ENCODE measurements around the gene ESRRA.

GRCh38 chr11:64349404-64349803 lies 44.1 kb downstream of the ESRRA start:
- no peak for TF ChIP-seq CTCF (IDR thresholded peaks at IDR 0.05)
- TF ChIP-seq POLR2A (IDR thresholded peaks at IDR 0.05), result no peak
